Keratinocyte (primary cell): ENCODE results near the gene NDUFAB1.

Experiments used
- CTCF ChIP-seq, 3 experiments: IDR thresholded peaks in 1 of 3; conservative IDR thresholded peaks in 1 of 3; optimal IDR thresholded peaks in 1 of 3; 2 replicates in 2 of 3; 3 replicates in 1 of 3; pipeline versions ENCODE3 to v1.5.1; 2011; ENCODE audit warnings: low read length in 3 of 3, mild to moderate bottlenecking in 3 of 3, moderate library complexity in 2 of 3, control low read depth in 1 of 3, inconsistent platforms in 1 of 3; ENCODE audit not compliant: insufficient read depth in 2 of 3; ENCODE audit errors: extremely low read depth in 1 of 3
- EZH2 ChIP-seq: IDR thresholded peaks from one replicate; pipeline ENCODE4 v1.6.1; 2012; ENCODE audit warnings: inconsistent platforms, mild to moderate bottlenecking, low read length, moderate library complexity

- TF ChIP-seq CTCF (optimal IDR thresholded peaks at IDR 0.05 in 1 of 3, IDR thresholded peaks at IDR 0.05 in 1 of 3, conservative IDR thresholded peaks at IDR 0.05 in 1 of 3; ENCODE audit: extremely low read depth in 1 of 3, insufficient read depth in 2 of 3, low read length in 3 of 3) = no peak
- no peak for TF ChIP-seq EZH2
These were observed 45.0 kb upstream of the NDUFAB1 start, which contains the start of the genes DCTN5 and PALB2 for GRCh38 chr16:23640931-23641765.
